ENCODE measurements around the gene CHRND. TPM values are rescaled to one million over a fixed set of nuclear protein-coding genes. Genes with fewer than 3 reads are reported as not detected.

Gene CHRND
- total and polyA plus RNA-seq, 2 of the 8 experiments (the other 6 are each of a cell fraction or from before 2014, with no cell fraction given): 0.24 TPM; not detected in 1

DNA sequence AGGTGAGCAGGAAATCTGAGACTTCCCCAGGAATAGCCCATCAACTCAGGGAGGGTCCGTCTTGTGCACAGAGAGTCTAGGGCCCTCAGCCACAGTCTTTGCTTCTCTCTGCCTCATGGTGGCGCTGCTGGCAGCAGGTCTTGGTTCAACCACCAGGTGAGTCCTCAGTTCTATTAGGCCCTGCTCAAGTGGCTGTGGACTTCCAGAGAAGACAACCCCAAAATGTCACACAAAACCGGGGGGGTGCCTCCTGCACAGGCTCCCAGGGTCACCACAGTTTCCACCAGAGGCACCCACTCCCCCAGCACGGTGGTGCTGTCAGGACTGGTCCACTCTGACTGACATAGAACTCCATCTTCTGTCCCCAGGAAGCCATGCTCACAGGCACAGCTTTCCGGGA, 11.1 kb downstream of the CHRND start:
- peak in 1 of 2 experiments; percentile 80 for DNase-seq (ENCODE audit: low read depth in 1 of 2, low spot score in 2 of 2)

More for the DNA sequence above, 11.1 kb downstream of the CHRND start:
- H3K79me2 ChIP-seq (ENCODE audit: control insufficient read depth in 1 of 2, insufficient read depth in 2 of 2, low read length in 2 of 2): no peaks in the 10 kb centered on the region
- H3K4me2 ChIP-seq (ENCODE audit: insufficient read depth in 1 of 2, low read depth in 2 of 2, low read length in 2 of 2): no peak overlapping the region
- 0 out of 2 replicates have a peak, but pooled peaks cover 1% of the 10 kb centered on the region for H3K23me2 ChIP-seq (ENCODE audit: low read depth, low read length)
- H3K27me3 ChIP-seq (replicated peaks in 1 of 4; ENCODE audit: control insufficient read depth in 3 of 4, extremely low read depth in 1 of 4, insufficient read depth in 3 of 4, low read length in 3 of 4): no peaks in the 10 kb centered on the region
- H3K4me3 ChIP-seq (ENCODE audit: extremely low read depth in 1 of 4, insufficient read depth in 2 of 4, low read depth in 3 of 4, low read length in 4 of 4): no peak overlapping the region
- no peak overlapping the region for H3K27ac ChIP-seq (ENCODE audit: low read depth, low read length)
- H3K36me3 ChIP-seq (ENCODE audit: control insufficient read depth in 2 of 4, insufficient read depth in 4 of 4, low read length in 3 of 4): no peaks in the 10 kb centered on the region
- no peak overlapping the region for H4K8ac ChIP-seq (ENCODE audit: extremely low read depth, insufficient read depth, low read length)
- peak; percentile 79 for FAIRE-seq
- H2BK12ac ChIP-seq (ENCODE audit: low read depth, low read length): 0 out of 2 replicates have a peak overlapping the region, but pooled peaks have one; percentile 0
- H2AFZ ChIP-seq (ENCODE audit: low read length): no peak overlapping the region
- H2BK5ac ChIP-seq (ENCODE audit: low read depth, low read length): no peak overlapping the region
- no peaks in the 10 kb centered on the region for H4K20me1 ChIP-seq (replicated peaks in 1 of 2; ENCODE audit: control insufficient read depth in 1 of 2, insufficient read depth in 2 of 2, low read length in 2 of 2)
- no peak overlapping the region for H4K5ac ChIP-seq (ENCODE audit: insufficient read length, low read depth, low read length)
- no peak overlapping the region for H4K91ac ChIP-seq (replicated peaks; ENCODE audit: insufficient read length, low read length)
- no peak overlapping the region; the same call in 1 of the 2 replicates for H2AK5ac ChIP-seq (ENCODE audit: low read depth, low read length)
- no peak overlapping the region for H3K23ac ChIP-seq (ENCODE audit: insufficient read length)
- no peak overlapping the region for H3K9ac ChIP-seq (replicated peaks in 1 of 4; ENCODE audit: extremely low read depth in 1 of 4, low read depth in 3 of 4, low read length in 3 of 4)
- ChIA-PET CTCF (ENCODE audit: partially characterized antibody) (interaction anchor here (0.6 to 5.5 kb wide), 19 partner anchors 9 to 517 kb away, joined by 3 to 29 read pairs (median 3); partner anchors contain the start of genes CHRND, EIF4E2, PRSS56 and TIGD1), POLR2A (ENCODE audit: partially characterized antibody) (interaction anchor here (1.2 to 2.4 kb wide), 2 partner anchors 10 to 14 kb away, joined by 5 to 16 read pairs; partner anchors contain the start of genes EIF4E2 and TIGD1)
- no peak overlapping the region for H2BK15ac ChIP-seq (ENCODE audit: low read length)
- H2BK20ac ChIP-seq (ENCODE audit: low read length): no peak overlapping the region
- 0 out of 4 replicates have a peak, but pooled peaks cover 0 to 5% of the 10 kb centered on the region in 2 experiments for H3K9me3 ChIP-seq (ENCODE audit: insufficient read depth in 2 of 2, low read depth in 1 of 2, low read length in 1 of 2)
- H2BK120ac ChIP-seq (replicated peaks; ENCODE audit: low read depth, low read length): no peak overlapping the region
- H3K18ac ChIP-seq (ENCODE audit: extremely low read depth, low read length): no peak overlapping the region
- H3K4me1 ChIP-seq (replicated peaks in 1 of 4; ENCODE audit: control insufficient read depth in 3 of 4, insufficient read depth in 4 of 4, low read length in 3 of 4): peaks cover 0 to 18% (median 11%) of the 10 kb centered on the region in 4 experiments; a peak in 6 of 7 replicates
- no peak overlapping the region for H3K56ac ChIP-seq (replicated peaks; ENCODE audit: insufficient read length, low read depth, low read length)
- no peak overlapping the region for H3K14ac ChIP-seq (ENCODE audit: insufficient read length)
- TF ChIP-seq JUND (IDR thresholded peaks at IDR 0.05; ENCODE audit: low read length) (0 out of 2 replicates have a peak, but pooled peaks have one; percentile 7), CTCF (IDR thresholded peaks at IDR 0.05; ENCODE audit: control extremely low read depth in 1 of 3, insufficient read depth in 1 of 3, low read depth in 1 of 3, low read length in 3 of 3) (peak in 2 of 3 experiments; percentile 97 to 99; a peak in 3 of 4 replicates), RAD21 (IDR thresholded peaks at IDR 0.05 in 1 of 2, conservative IDR thresholded peaks at IDR 0.05 in 1 of 2; ENCODE audit: low read depth in 2 of 2, low read length in 2 of 2) (peak; percentile 50 to 68), RBBP5 (IDR thresholded peaks at IDR 0.05; ENCODE audit: borderline replicate concordance, low read depth, low read length) (no peak)
- TF ChIP-seq, protein P1, sequence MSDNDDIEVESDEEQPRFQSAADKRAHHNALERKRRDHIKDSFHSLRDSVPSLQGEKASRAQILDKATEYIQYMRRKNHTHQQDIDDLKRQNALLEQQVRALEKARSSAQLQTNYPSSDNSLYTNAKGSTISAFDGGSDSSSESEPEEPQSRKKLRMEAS (IDR thresholded peaks at IDR 0.05): 0 out of 2 replicates have a peak, but pooled peaks have one; percentile 12
- H3K79me1 ChIP-seq (ENCODE audit: low read depth, low read length): no peaks in the 10 kb centered on the region
- WGBS, 2 experiments (ENCODE audit: extremely low coverage in 1 of 2, insufficient coverage in 1 of 2, insufficient read length in 1 of 2, insufficient replicate concordance in 2 of 2, low coverage in 1 of 2, low lambda C conversion rate in 2 of 2, missing lambda C conversion rate in 1 of 2): 61% methylated on average over 5 of the region's 5 CpGs; no CpG with 5 or more reads in 1 of the 2 experiments
- no peak overlapping the region for H3K4ac ChIP-seq (replicated peaks; ENCODE audit: insufficient read length, low read depth, low read length)
